CD4-positive, alpha-beta T cell treated with Interleukin-6 at 100 ng/mL for 8 hours (primary cell): ENCODE measurements around the gene C19orf25.

Source experiments
- DNase-seq: peaks from one replicate; pipeline ENCODE4 v3.0.0-alpha.2; 2020; ENCODE audit warnings: mixed read lengths, low spot score

C19orf25 gene

DNA sequence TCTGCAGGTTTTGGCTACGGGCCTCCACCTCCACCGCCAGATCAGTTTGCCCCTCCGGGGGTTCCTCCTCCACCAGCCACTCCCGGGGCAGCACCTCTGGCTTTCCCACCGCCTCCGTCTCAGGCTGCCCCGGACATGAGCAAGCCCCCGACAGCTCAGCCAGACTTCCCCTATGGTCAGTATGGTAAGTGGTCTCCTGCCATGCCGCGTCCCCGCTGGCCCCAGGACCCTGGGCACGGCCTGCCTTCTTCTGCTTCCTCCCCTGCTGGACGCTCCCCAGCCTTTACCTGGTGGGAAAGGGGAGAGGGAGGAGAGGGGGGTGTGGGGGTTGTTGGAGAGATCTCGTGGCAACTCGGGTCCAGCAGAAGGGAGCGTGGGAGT is 46.5 kb downstream of the C19orf25 start:
- DNase-seq = no peak

DNA sequence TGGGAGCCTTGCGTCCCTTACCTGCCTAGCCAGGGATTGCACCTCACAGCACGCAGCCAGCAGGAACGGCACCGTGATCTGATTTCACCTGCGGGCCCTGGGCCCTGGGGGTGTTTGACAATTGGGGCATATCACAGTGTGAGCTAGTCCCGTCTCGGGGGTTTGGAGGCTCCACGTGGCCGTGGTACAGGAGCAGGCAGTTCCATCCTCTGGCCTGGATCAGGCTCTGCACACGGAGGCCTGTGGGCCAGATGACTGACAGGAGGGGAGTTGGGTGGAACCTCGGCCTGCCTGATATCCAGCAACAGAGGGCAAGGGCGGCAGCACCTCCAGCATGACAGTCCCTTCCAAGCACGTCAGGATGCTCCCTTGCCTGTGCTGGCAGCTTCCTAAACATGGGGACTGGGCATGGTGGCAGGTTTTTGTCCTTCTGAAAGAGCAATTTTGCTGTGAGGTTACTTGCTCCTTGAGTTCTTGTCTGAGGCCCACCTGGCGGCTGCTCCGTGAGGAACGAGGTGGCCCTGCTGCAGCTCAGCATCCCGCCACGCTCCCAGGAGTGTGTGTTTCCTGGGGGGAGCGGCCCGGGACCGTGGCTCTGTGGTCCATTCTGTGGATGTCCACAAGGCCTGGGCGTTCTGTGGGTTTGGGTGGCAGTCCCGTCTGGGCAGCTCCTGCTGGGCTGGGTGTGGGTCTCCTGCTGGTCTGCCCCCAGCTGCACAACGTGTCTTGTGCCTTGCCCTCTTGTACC is 47.1 kb downstream of the C19orf25 start:
- no peak for DNase-seq

DNA sequence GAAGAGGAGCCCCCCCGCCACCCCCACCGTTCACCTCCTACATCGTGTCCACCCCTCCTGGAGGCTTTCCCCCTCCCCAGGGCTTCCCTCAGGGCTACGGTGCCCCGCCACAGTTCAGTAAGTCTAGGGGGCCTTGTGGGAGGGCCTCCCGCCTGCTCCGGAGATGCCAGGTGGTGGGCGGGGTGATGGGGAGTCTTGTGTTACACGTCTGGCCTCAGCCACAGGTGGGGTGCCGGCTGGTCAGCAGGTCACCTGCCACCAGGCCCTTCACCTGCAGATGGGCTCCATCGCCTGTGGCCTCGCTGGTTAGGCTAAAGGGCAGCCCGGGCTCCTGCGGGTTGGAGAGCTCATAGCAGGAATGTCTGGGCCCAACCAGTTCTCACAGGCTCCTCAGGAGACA is 48.8 kb downstream of the C19orf25 start:
- DNase-seq = no peak

DNA sequence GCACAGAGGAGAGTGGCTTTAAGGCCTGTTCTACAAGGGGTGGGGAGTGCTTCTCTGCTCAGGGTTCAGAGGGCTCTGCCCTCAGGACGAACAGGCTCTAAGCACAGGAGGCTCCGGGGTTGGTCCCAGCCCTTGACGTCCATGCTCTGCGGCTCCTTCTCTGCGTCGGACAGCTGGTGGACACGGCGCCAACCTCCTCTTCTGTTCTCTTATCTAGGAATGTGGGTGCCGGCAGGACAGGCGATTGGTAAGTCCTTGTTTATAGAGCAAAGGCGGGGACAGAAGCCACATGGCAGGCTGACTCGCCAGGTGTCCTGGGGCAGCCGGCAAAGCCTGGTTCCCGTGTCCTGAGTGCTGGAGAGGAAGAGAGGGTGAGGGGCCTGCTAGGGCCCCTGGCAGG is 49.3 kb downstream of the C19orf25 start:
- no peak for DNase-seq

DNA sequence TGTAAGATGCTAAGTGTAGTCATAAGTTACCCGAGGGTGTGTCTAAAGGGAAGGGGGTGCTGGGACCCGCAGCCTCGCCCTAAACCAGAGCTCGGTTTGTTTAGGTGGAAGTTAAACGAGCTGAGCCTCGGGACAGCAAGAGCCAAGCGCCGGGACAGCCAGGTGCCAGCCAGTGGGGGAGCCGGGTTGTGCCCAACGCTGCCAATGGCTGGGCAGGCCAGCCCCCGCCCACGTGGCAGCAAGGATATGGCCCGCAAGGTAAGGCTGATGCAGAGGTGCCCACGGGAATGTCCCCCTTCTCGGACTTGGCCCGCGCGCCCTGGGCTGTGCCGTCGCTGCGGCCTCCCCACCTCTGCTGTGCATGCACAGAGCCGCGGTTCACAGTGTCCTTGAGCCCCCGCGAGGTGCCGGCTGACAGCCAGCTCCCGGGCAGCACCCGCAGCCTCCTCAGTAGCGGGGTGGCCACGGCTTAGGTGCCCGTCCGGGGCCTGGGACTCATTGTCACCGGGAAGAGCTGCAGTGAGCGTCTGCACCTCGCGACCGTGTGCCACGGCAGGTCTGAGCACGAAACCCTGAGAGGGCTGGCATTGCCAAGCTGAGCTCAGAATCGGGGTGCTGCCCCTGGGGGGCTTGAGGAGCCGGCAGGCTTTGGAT is 50.1 kb downstream of the C19orf25 start:
- DNase-seq = no peak

DNA sequence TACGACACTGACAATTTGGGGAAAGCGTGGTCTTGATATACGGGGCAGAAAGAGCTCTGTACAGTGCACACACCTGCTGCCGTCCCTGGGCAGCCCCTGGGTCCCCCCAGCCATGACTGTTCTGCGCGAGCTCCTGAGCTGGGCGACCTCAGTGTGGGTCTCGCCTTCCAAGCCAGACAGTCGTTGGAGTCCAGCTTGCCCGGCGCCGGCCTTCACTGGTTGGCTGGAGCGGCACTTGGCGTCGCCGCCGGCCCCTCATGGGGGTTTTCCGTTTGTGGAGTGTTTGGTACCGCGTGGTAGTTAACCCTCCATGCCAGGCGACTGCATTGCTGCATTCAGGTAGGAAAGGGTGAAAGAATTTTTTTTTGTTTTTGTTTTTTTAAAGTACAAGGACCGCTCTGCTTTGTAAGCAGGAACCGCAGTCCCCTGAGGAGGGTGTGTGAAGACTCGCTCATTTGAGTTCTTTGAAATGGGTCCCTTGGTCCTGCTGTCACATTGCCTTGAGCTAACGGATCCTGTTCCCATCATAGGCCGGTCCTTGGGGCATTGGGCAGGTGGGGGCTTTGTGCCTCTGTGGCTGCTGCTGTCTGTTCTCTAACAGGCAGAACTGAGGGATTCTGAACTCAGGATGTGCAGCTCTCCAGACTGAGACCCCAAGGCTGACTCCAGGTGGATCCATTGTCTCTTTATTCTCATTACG is 51.6 kb downstream of the C19orf25 start:
- no peak for DNase-seq

DNA sequence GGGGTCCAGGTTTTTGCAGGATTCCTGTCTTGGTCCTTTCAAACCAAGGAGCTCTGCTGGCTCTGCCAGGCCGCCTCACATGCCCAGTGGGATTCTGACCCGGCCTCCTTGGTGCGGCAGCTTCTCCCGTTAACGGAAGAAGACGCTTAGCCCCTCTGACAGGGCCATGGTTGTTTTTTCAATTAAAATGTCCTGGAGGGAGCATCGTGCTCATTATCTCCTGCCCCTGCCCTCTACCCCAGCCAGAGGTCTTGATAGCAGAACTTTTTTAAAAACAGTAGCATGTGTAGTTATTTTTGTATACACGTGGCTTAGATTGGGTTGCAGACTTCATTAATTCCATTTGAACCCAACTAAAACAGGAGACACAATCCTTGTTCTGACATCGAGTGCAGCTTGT is 52.3 kb downstream of the C19orf25 start:
- no peak for DNase-seq

DNA sequence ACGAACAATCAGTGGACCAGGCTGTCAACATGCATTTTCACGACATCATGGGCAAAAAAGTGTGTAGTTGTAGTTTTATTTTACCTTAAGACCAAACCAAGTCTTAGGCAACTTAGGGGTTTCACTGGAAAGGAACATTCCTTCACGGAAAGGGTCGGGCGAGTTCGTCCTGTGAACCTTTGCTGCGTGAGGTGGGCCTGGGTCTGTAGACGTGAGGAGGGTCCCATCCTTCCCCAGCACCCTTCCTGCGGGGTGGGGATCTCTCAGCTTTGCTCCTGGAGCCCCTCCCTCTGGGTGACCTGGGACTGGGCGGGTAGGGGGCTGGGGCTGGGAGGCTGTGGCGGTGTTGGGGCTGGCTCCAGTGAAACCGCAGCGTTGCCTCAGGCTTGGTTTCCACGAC is 53.1 kb downstream of the C19orf25 start:
- DNase-seq = no peak

DNA sequence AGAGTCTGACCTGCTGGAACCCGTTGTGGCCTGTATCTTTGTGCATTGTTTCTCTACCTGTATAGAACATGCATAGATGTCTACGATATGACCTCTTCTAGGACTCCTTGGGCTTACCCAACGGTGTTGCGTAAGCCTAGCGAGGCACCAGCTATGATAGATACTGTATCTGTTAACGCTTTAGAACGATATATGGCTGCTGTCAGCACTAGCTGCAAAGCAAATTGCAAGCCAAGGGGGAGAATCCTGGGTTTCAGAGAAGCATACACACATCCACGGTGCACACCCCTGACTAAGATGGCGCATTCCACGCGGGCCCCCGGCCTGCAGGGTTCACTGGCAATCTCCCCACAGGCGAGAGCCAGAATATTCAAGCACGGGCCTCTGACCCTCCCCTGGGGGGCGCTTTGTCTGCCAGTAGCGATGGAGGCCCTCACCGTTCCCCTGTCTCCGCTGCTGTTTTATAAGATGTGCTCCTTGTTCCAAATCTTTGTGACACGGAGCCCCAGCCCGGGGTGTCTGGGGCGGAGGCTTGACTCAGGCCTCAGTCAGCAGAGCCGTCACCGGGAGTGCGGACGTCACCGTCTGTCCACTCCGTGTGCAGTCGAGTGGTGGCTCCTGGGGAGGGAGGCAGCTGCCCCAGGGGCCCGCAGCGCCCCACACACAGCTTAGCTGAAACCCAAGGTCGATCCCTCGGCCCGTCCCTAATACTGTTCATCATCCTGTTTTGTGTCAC is 53.7 kb downstream of the C19orf25 start:
- no peak for DNase-seq

DNA sequence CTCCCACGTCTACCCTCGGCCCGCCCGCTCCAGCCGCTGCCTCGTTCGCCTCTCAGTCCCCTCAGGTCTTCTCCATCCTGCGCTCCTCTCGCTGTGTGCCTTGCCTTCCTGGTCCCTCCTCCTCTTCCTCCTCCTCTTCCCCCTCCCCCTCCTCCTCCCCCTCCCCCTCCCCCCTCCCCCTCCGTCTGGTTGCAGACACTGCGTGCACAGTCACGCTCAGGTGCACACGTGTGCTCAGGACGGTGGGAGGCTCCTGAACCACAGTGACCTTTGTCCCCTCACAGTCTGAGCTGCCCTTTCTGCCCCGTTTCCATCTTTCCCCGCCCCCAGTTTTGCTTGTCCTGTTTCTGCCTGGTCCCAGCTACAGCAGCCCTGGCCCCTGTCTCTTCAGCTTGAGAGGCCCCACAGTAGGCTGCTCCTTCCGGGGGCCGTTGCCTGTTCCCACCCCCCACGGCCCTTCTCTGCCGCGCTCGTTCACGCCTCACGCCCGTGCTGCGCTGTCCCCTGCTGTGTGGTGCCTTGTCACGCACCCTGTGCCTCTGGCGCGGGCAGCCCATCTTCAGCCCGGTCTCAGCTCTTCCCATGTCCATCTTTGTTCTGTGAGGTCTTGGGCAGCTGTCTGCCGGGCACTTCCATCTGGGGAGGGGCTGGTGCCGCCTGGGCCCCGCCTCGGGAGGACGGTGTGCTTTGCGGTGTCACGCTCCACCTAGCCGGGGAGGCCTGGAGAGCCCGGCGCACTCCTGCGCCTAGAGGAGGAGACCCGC is 54.6 kb downstream of the C19orf25 start:
- no peak for DNase-seq

DNA sequence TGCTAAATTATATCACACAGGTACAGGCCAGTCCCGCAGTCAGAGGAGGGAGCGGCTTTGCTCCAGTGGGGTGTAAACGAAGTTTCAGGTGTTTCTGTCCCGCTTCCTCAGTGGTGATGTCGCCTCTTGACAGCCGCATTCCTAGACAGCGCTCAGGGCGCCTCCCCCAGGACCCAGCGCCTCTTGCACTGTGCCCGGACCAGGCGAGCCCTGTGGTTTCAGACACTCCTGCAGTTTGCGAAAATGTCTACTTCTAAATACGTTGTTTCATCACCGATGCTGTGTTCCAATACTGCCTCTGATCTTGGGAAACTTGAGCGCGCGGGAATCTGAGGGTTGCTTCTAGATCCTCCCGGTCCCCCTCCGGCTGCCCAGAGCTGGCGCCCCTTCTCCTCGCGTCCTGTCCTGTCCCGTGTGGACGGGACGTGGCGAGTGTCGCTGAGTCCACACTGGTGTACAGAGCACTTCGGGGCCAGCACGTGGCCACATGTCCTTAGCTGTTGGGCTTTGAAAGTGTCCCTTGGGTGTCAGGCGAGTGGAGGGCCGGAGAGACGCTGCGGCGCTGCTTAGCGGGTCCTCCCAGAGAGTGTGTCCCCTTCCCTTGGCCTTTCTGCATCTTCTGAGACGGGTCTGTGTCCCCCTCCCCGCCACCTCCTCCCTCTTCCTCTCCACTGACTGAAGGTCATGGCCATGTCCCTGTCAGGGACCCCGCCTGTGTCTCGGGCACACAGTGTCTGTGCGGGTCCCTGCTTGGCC is 55.4 kb downstream of the C19orf25 start:
- DNase-seq = no peak
